Glutamatergic neuron (in vitro differentiated cells): ENCODE measurements around the gene SCN5A. TPM values are rescaled to one million over a fixed set of nuclear protein-coding genes. Genes with fewer than 3 reads are reported as not detected.

Experiments
- DNase-seq: peaks from one replicate; pipeline ENCODE4 v3.0.0; 2022
- H3K27ac Mint-ChIP-seq: one replicate; pipeline ENCODE4 v1.8.0; 2020; ENCODE audit warnings: mild to moderate bottlenecking, mixed read lengths, inconsistent platforms; ENCODE audit not compliant: unreplicated experiment
- H3K27me3 Mint-ChIP-seq: one replicate; pipeline ENCODE4 v1.8.0; 2020; ENCODE audit warnings: mild to moderate bottlenecking, moderate library complexity, mixed read lengths, inconsistent platforms; ENCODE audit not compliant: unreplicated experiment
- H3K36me3 Mint-ChIP-seq: one replicate; pipeline ENCODE4 v1.8.0; 2020; ENCODE audit warnings: mild to moderate bottlenecking, mixed read lengths, inconsistent platforms; ENCODE audit not compliant: unreplicated experiment
- H3K4me1 Mint-ChIP-seq: one replicate; pipeline ENCODE4 v1.8.0; 2020; ENCODE audit warnings: mild to moderate bottlenecking, low read depth, mixed read lengths, inconsistent platforms; ENCODE audit not compliant: unreplicated experiment
- H3K4me3 Mint-ChIP-seq: one replicate; pipeline ENCODE4 v1.8.0; 2020; ENCODE audit warnings: mild to moderate bottlenecking, mixed read lengths, inconsistent platforms; ENCODE audit not compliant: unreplicated experiment
- H3K9me3 Mint-ChIP-seq: one replicate; pipeline ENCODE4 v1.8.0; 2020; ENCODE audit warnings: mild to moderate bottlenecking, moderate library complexity, mixed read lengths, inconsistent platforms; ENCODE audit not compliant: unreplicated experiment
- total RNA-seq: library from RNA; stranded (reverse); fragmentation: NEBNext Ultra II Directional; extraction: Animal tissue kit (Norgen Biotek cat#: 25700); gene quantifications from one replicate; pipeline ENCODE4 v1.2.1, GENCODE V29; 2021; ENCODE audit not compliant: unreplicated experiment
- TF ChIP-seq, protein P1 (sequence below): fragments of 200-600 bp; sonication (generic); IDR thresholded peaks from one replicate; pipeline ENCODE4 v1.5.0; 2021; ENCODE audit not compliant: partially characterized antibody, unreplicated experiment

The SCN5A gene
- total RNA-seq, 1 donor from 2014 or later, result 4.8 TPM

GRCh38 chr3:38689774-38690173 lies 40.3 kb upstream of the SCN5A start:
- H3K9me3 Mint-ChIP-seq, result no peaks in the 10 kb centered on the region
- H3K27ac Mint-ChIP-seq, result no peak overlapping the region
- no peaks in the 10 kb centered on the region for H3K27me3 Mint-ChIP-seq
- no peaks in the 10 kb centered on the region for H3K4me1 Mint-ChIP-seq
- TF ChIP-seq, protein P1, sequence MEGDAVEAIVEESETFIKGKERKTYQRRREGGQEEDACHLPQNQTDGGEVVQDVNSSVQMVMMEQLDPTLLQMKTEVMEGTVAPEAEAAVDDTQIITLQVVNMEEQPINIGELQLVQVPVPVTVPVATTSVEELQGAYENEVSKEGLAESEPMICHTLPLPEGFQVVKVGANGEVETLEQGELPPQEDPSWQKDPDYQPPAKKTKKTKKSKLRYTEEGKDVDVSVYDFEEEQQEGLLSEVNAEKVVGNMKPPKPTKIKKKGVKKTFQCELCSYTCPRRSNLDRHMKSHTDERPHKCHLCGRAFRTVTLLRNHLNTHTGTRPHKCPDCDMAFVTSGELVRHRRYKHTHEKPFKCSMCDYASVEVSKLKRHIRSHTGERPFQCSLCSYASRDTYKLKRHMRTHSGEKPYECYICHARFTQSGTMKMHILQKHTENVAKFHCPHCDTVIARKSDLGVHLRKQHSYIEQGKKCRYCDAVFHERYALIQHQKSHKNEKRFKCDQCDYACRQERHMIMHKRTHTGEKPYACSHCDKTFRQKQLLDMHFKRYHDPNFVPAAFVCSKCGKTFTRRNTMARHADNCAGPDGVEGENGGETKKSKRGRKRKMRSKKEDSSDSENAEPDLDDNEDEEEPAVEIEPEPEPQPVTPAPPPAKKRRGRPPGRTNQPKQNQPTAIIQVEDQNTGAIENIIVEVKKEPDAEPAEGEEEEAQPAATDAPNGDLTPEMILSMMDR, result no peak
- H3K4me3 Mint-ChIP-seq, result no peak overlapping the region
- no peak for DNase-seq
- no peaks in the 10 kb centered on the region for H3K36me3 Mint-ChIP-seq

DNA sequence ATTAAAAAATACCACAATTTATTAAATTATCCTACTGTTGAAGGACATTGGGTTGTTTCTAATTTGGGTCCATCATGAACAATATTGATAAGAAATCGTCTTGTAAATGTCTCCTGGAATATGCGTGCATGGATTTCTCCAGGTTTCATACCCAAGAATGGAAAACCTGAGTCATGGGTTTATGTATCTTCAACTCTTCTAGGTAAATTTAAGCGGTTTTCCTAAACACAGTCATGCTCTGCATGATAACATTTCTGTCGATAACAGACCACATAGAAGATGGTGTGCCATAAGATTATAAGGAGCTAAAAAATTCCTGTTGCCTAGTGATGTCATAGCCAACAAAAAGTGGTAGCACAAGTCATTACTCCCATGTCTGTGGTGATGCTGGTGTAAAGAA lies 39.9 kb upstream of the SCN5A start:
- H3K36me3 Mint-ChIP-seq, result no peaks in the 10 kb centered on the region
- TF ChIP-seq, protein P1, result no peak
- H3K4me1 Mint-ChIP-seq, result peaks cover under 1% of the 10 kb centered on the region
- no peaks in the 10 kb centered on the region for H3K27me3 Mint-ChIP-seq
- H3K4me3 Mint-ChIP-seq, result no peak overlapping the region
- no peaks in the 10 kb centered on the region for H3K9me3 Mint-ChIP-seq
- no peak overlapping the region for H3K27ac Mint-ChIP-seq
- no peak for DNase-seq

DNA sequence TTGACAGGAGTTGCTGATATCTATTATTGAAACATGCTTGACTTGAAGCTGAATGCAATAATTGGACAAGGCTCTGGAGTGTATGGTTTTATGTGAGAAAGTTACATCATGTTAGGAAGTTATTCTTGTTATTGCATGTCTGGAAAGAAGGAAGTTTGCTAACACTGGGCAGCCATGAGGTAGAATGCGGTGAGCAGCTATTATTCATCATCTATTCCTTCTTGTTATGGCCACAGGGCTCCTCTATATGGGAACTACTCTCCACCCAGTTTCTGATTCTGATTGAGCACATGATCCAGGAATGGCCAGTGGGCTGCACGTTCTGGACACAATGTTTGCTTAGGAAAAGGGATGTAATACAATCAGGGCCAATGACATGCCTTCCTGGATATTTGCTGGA lies 37.8 kb upstream of the SCN5A start:
- TF ChIP-seq, protein P1, result no peak
- Mint-ChIP-seq H3K4me1 (peaks cover 4% of the 10 kb centered on the region), H3K4me3 (no peak overlapping the region), H3K27me3 (no peaks in the 10 kb centered on the region), H3K9me3 (no peaks in the 10 kb centered on the region), H3K27ac (no peak overlapping the region), H3K36me3 (no peaks in the 10 kb centered on the region)
- no peak for DNase-seq

DNA sequence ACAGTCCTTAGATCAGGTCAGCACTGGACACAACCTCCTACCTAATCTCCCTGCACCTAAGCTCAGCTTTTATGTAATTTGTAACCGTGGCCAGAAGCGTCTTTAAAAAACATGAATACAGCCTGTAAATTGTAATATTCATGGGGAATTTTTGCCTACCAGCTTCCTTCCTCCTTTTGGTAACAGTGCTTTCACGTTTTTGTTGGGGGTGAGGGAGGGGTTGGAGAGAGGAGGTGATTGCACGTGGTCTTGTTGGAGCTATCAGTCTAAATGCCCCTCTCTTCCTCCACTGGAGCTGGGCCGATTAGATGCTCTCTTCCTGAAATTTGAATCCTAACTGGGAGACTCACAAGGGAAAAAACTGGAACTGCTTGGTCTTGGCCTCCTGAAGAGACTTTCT lies 35.1 kb upstream of the SCN5A start:
- no peak overlapping the region for H3K4me3 Mint-ChIP-seq
- H3K27ac Mint-ChIP-seq, result no peak overlapping the region
- no peaks in the 10 kb centered on the region for H3K36me3 Mint-ChIP-seq
- peaks cover 11% of the 10 kb centered on the region for H3K4me1 Mint-ChIP-seq
- H3K9me3 Mint-ChIP-seq, result peaks cover 5% of the 10 kb centered on the region
- no peak for DNase-seq
- no peaks in the 10 kb centered on the region for H3K27me3 Mint-ChIP-seq
- TF ChIP-seq, protein P1, result no peak

- DNase-seq, result no peak
- H3K4me1 Mint-ChIP-seq, result no peaks in the 10 kb centered on the region
- H3K4me3 Mint-ChIP-seq, result no peak overlapping the region
- H3K9me3 Mint-ChIP-seq, result no peaks in the 10 kb centered on the region
- no peak overlapping the region for H3K27ac Mint-ChIP-seq
- H3K36me3 Mint-ChIP-seq, result no peaks in the 10 kb centered on the region
- TF ChIP-seq, protein P1, result no peak
- no peaks in the 10 kb centered on the region for H3K27me3 Mint-ChIP-seq
These were observed 20.2 kb upstream of the SCN5A start for GRCh38 chr3:38669668-38670067.
